Astrocyte of the cerebellum (primary cell): Measurements from ENCODE around the gene SHISA6.

ENCODE experiments used
- DNase-seq: peaks from one replicate; pipeline ENCODE4 v3.0.0-alpha.2; 2011; ENCODE audit warnings: low read depth
- H3K4me3 ChIP-seq: 2 replicates; pipeline ENCODE4 v1.5.1; 2011; ENCODE audit warnings: mild to moderate bottlenecking, low read depth, low read length, moderate library complexity
- in situ Hi-C: cut with HindIII; loops from 2 replicates; pipeline ENCODE4 v1.10.0; 2017; ENCODE audit warnings: low sequenced_read_pairs
- TF ChIP-seq, protein P1 (sequence below): IDR thresholded peaks from 2 replicates; pipeline ENCODE4 v1.5.1; 2012; ENCODE audit warnings: low read length, low read depth, moderate library complexity, mild to moderate bottlenecking; ENCODE audit errors: missing control alignments

The SHISA6 gene

DNA sequence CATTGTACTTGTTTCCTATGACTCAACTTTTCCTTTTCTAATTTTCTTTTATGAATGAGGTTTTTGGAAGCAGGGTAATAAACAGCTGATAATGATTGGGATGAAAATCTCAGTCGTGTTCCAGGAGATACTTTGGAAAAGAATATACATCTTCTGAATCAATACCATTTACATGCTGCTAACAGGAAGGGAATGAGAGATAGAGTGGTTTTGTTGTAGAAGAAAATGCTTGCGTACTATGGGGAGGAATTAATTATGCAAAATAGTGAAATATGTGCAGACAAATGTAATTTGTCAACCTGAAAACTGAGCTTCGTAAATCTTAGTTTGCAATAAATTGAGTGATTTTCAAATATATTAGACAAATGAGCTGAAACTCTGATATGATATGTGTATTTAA, 24.0 kb upstream of the SHISA6 start:
- in situ Hi-C loops, result no loop called here
- H3K4me3 ChIP-seq, result no peak overlapping the region
- DNase-seq, result no peak

DNA sequence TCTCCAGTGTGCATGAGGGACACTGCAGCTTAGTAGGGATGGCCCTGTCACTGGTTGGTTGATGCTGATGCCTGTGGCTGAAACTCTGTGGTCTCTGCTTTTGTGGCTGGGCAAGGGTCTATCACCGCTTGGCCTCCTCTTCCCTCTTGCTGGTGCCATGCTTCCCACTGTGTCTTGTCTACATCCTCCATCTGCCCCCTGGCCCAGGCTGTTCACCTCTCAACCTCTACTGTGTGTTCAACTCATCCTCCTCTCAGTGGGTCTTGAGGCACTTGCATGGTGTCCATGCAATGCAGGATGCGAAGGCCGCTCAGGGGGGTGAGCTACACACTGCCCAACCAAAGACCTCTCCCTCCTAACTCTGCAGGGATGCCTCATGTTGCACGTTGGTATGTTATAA, 19.8 kb upstream of the SHISA6 start:
- TF ChIP-seq, protein P1, sequence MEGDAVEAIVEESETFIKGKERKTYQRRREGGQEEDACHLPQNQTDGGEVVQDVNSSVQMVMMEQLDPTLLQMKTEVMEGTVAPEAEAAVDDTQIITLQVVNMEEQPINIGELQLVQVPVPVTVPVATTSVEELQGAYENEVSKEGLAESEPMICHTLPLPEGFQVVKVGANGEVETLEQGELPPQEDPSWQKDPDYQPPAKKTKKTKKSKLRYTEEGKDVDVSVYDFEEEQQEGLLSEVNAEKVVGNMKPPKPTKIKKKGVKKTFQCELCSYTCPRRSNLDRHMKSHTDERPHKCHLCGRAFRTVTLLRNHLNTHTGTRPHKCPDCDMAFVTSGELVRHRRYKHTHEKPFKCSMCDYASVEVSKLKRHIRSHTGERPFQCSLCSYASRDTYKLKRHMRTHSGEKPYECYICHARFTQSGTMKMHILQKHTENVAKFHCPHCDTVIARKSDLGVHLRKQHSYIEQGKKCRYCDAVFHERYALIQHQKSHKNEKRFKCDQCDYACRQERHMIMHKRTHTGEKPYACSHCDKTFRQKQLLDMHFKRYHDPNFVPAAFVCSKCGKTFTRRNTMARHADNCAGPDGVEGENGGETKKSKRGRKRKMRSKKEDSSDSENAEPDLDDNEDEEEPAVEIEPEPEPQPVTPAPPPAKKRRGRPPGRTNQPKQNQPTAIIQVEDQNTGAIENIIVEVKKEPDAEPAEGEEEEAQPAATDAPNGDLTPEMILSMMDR, result no peak
- no peak overlapping the region for H3K4me3 ChIP-seq
- in situ Hi-C loops, result no loop called here
- DNase-seq, result no peak

More for the DNA sequence above, 24.0 kb upstream of the SHISA6 start:
- TF ChIP-seq, protein P1, result no peak

DNA sequence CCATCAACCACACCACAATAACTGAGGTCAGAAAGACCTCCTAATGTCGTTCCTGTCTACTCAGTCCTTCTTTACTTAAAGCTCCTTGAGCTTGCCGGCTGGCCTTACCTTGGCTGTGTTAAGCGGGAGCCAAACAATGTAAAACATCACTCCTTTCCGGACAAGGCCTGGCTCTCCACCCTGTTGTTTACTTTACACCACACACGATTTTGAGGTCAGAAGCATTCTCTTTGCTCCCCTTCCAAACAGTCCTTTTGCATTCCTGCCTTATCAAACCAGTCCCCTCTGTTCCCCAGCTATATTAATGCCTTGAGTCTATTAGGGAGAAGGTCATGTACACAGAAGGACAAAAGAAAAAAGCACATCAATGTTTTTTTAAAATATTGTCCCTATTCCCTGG, 19.3 kb upstream of the SHISA6 start:
- in situ Hi-C loops, result no loop called here
- no peak overlapping the region for H3K4me3 ChIP-seq
- TF ChIP-seq, protein P1, result no peak
- DNase-seq, result no peak

DNA sequence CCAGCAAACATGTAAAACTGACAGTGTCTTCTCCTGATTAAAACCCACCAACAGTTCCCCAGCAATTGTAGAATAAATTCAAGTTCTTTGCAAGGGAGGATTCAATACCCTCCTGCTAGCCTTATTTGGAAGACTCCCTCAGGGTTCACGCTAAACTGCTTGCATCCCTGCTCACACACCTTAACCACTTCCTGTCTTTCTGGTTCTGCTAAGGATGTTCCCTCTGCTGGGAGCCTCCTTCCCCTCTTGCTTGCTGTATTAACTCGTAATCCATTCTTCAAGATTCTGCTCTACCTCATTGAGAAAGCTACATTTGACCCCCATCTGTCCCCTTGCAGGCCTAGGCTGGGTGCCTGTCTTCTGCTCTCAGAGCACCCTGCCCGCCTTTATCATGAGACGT, 2.3 kb upstream of the SHISA6 start:
- in situ Hi-C loops, result no loop called here
- DNase-seq, result no peak
- no peak overlapping the region for H3K4me3 ChIP-seq
- TF ChIP-seq, protein P1, result no peak

DNA sequence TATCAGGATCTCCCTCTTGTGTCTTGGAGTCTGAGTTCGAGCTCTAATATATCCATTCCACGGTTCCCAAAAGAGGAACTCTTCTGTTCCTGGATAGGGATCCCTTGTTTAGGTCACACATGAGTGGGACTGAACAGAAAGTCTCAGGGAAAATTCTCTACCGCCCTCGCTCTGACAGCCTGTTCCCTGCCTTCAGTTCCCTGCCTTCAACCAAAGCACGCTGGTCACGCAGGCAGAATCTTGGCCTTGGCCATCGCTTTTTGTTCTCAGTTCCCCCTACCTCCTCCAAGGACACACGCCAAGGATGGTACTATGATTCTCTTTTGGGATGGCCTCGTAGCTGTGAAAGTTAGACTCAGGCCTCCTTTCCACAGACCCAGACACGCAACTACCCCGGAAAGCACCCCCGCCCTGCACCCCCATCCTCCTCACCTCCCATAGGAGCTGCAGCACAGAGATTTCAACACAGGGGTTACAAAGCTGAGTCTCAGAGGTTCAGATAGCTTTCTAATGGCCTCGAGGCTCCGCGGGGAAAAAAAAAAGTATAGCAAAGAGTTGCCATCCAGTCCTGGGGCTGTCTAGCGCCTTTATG, 1.5 kb upstream of the SHISA6 start:
- H3K4me3 ChIP-seq, result no peak overlapping the region
- in situ Hi-C loops, result no loop called here
- DNase-seq, result no peak
- TF ChIP-seq, protein P1, result no peak

DNA sequence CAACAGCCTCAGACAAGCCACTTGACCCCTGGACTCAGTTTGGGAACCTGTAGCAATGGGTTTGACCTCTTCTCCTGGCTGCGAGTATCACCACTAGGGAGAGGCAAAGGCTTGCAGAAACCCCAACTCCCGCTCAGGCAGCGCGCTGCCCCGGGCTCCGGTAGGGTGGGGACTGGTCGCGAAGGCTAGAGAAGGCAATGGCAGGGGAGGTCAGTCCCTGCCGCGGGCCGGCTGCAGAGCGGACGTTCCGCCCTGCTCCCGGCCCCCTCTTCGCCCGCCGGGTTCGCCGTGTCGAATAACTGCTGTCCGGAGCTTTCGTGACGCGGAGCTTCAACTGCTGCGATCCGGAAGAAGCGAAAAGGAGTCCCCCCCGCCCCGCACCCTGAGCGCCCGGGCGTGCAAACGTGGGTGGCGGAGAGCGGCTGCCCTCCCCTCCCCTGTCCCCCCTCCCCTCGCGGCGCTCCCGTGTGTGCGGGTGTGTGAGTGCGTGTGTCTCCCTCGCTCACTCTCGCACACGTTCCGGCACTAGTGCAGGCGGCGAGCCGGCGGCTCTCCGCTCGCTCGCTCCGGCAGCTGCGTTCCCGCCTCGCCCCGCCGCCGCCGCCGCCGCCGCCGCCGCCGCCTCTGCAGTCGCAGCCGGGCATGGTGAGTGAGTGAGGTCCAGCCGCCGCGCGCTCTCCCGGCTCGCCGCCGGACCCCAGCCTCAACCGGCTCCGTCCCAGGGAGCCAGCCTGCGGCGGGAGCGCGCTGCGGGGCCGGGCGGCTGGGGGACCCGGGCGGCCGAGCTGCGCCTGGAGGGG, 772 bp upstream of the SHISA6 start:
- H3K4me3 ChIP-seq, result no peak overlapping the region
- in situ Hi-C loops, result no loop called here
- DNase-seq, result no peak
- TF ChIP-seq, protein P1, result no peak
